ENCODE data around the gene PDE6B. TPM values are rescaled to one million over a fixed set of nuclear protein-coding genes. Genes with fewer than 3 reads are reported as not detected.

The PDE6B gene
- total and polyA plus RNA-seq, 10 donors: 4.4 to 19.8 (median 11.8) TPM

DNA sequence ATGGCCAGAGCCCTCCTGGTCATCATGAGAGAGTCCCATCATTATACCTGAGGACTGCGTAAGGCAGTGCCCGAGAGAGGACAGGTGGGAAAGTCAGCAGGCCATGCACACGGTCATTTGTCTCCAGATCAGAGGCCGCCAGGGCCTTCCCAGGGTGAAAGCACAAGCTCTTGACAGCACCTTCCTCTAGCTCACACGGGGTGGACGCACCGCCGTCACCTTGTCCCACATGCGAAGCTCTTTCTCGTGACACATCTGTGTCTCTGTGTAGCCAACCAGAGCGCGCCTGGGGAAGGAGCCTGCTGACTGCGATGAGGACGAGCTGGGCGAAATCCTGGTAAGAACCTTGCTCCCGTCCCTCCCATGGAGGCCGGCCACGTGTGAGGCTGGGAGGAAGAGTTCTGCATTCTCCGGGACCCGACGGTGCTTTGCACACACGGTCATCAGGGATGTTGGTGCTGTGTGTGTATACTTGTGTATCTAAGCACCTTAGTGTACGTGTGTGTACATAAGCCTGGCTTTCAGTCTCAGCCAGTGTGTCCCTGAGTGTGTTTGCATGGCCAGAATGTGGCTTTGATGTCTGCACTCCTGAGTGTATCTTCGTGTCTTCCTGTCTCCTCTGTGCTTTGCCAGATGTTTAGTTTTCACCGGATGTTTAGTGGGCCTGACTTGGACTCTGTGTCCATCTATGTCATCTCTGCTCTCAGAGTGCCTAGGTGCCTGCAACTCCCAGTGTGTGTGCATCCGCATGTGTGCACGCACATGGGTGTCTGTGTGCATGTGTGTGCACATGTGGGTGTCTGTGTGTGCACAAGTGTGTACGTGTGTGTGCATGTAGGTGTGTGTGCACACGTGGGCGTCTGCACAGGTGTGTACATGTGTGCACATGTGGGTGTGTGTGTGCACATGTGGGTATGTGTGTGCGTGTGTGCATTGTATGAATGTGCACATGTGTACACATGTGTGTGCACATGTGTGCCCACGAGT is 33.6 kb downstream of the PDE6B start:
- Histone ChIP-seq H3K27ac (no peak overlapping the region), H3K9me3 (no peaks in the 10 kb centered on the region), H3K4me3 (no peak overlapping the region), H3K36me3 (peaks cover 0 to 8% (median 0%) of the 10 kb centered on the region in 6 donors), H3K27me3 (replicated peaks in 1 of 7) (peaks cover 0 to 11% (median 0%) of the 10 kb centered on the region in 7 donors), H3K4me1 (peaks cover 3 to 16% (median 7%) of the 10 kb centered on the region in 6 donors)
- 92 to 97% (median 93%) methylated on average over 28 to 32 of the region's 32 CpGs for WGBS, 5 donors
- TF ChIP-seq POLR2AphosphoS5 (IDR thresholded peaks at IDR 0.05) (peak in 1 of 3 donors; percentile 13), POLR2A (IDR thresholded peaks at IDR 0.05) (no peak)
- TF ChIP-seq, protein P1, sequence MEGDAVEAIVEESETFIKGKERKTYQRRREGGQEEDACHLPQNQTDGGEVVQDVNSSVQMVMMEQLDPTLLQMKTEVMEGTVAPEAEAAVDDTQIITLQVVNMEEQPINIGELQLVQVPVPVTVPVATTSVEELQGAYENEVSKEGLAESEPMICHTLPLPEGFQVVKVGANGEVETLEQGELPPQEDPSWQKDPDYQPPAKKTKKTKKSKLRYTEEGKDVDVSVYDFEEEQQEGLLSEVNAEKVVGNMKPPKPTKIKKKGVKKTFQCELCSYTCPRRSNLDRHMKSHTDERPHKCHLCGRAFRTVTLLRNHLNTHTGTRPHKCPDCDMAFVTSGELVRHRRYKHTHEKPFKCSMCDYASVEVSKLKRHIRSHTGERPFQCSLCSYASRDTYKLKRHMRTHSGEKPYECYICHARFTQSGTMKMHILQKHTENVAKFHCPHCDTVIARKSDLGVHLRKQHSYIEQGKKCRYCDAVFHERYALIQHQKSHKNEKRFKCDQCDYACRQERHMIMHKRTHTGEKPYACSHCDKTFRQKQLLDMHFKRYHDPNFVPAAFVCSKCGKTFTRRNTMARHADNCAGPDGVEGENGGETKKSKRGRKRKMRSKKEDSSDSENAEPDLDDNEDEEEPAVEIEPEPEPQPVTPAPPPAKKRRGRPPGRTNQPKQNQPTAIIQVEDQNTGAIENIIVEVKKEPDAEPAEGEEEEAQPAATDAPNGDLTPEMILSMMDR (IDR thresholded peaks at IDR 0.05 in 8 of 11, conservative IDR thresholded peaks at IDR 0.05 in 3 of 11): no peak
- intact Hi-C loops (cut with DNase I; ENCODE audit: low total_unique reads): no loop called here
- peak; percentile 69 for DNase-seq

DNA sequence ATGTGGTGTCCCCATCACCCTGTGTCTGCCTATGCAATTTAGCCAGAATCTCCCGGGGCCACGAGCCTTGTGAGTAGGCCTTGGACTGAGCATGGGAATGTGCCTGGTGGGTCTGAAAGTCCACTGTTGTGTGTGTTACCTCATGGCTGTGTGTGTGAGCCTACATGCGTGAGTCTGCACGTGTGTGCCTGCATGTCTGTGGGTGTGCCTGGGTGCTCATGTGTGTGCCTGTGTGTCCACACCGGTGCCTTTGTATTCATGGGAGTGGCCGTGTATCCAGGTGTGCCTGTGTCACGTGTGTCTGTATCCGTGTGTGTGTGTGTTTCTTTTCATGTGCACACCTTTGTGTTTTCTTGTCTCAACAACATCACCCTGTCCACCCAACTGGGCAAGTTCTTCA is 34.5 kb downstream of the PDE6B start:
- Histone ChIP-seq H3K27ac (no peak overlapping the region), H3K9me3 (no peaks in the 10 kb centered on the region), H3K27me3 (replicated peaks in 1 of 7) (peaks cover 0 to 7% (median 0%) of the 10 kb centered on the region in 7 donors), H3K36me3 (peaks cover 0 to 8% (median 0%) of the 10 kb centered on the region in 6 donors), H3K4me3 (no peak overlapping the region), H3K4me1 (peaks cover 3 to 25% (median 15%) of the 10 kb centered on the region in 6 donors)
- DNase-seq: peak; percentile 17
- TF ChIP-seq, protein P1 (IDR thresholded peaks at IDR 0.05 in 8 of 11, conservative IDR thresholded peaks at IDR 0.05 in 3 of 11): no peak
- no peak for TF ChIP-seq POLR2A (IDR thresholded peaks at IDR 0.05)
- no peak for TF ChIP-seq POLR2AphosphoS5 (IDR thresholded peaks at IDR 0.05)
- intact Hi-C loops (cut with DNase I; ENCODE audit: low total_unique reads): no loop called here
- 89 to 98% (median 93%) methylated on average over 8 of the region's 8 CpGs for WGBS, 5 donors

DNA sequence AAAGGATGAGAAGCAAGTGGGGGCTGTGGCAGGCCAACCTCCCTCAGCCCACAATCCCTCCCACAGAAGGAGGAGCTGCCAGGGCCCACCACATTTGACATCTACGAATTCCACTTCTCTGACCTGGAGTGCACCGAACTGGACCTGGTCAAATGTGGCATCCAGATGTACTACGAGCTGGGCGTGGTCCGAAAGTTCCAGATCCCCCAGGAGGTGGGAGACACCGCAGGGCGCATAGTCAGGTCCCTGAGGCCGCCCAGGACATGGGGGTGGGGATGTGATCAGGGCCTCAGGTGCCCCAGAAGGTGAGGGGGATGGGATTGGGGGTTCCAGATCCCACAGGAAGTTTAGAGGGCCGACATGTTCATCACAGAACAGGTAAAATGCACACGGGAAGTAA is 35.0 kb downstream of the PDE6B start:
- DNase-seq: peak; percentile 55
- peaks cover 0 to 2% (median 0%) of the 10 kb centered on the region in 7 donors for H3K27me3 ChIP-seq (replicated peaks in 1 of 7)
- H3K4me1 ChIP-seq: peaks cover 3 to 31% (median 19%) of the 10 kb centered on the region in 6 donors
- intact Hi-C loops (cut with DNase I; ENCODE audit: low total_unique reads): no loop called here
- 89 to 97% (median 95%) methylated on average over 10 of the region's 10 CpGs for WGBS, 5 donors
- H3K36me3 ChIP-seq: peaks cover 0 to 8% (median 0%) of the 10 kb centered on the region in 6 donors
- no peaks in the 10 kb centered on the region for H3K9me3 ChIP-seq
- H3K4me3 ChIP-seq: no peak overlapping the region
- no peak for TF ChIP-seq POLR2A (IDR thresholded peaks at IDR 0.05)
- TF ChIP-seq, protein P1 (IDR thresholded peaks at IDR 0.05 in 8 of 11, conservative IDR thresholded peaks at IDR 0.05 in 3 of 11): no peak
- TF ChIP-seq POLR2AphosphoS5 (IDR thresholded peaks at IDR 0.05): no peak
- no peak overlapping the region for H3K27ac ChIP-seq

DNA sequence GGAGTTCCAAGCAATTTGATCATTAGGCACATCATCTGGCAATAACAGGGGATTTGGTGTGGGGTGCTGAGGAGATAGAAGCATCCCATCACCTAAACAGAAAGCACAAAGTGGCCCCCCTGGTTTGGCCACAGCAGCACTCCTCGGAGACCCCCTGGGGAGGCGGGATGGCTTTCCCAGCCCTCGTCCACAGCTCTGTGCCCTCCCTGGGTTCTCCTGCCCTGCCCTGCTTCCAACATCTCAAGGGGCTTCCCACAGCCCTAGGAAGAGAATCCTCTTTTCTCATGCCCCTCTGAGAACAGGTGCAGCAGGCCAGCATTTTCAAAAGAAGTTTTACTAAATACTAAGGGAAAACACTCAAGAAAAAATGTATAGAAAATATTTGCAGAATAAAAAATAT is 35.9 kb downstream of the PDE6B start:
- intact Hi-C loops (cut with DNase I; ENCODE audit: low total_unique reads): no loop called here
- TF ChIP-seq POLR2A (IDR thresholded peaks at IDR 0.05) (no peak), POLR2AphosphoS5 (IDR thresholded peaks at IDR 0.05) (no peak)
- TF ChIP-seq, protein P1 (IDR thresholded peaks at IDR 0.05 in 8 of 11, conservative IDR thresholded peaks at IDR 0.05 in 3 of 11): no peak

More for the DNA sequence above, 35.9 kb downstream of the PDE6B start:
- peaks cover 3 to 34% (median 19%) of the 10 kb centered on the region in 6 donors for H3K4me1 ChIP-seq
- no peak overlapping the region for H3K27ac ChIP-seq
- H3K27me3 ChIP-seq (replicated peaks in 1 of 7): no peaks in the 10 kb centered on the region
- 87 to 100% (median 95%) methylated on average over 3 of the region's 3 CpGs for WGBS, 5 donors
- no peak overlapping the region for H3K4me3 ChIP-seq
- H3K36me3 ChIP-seq: peaks cover 0 to 8% (median 0%) of the 10 kb centered on the region in 6 donors
- peak; percentile 31 for DNase-seq
- no peaks in the 10 kb centered on the region for H3K9me3 ChIP-seq
